NCI-H748 (cell line): ENCODE results near the gene CDK8.

Experiments used
- DNase-seq: peaks from one replicate; lab custom pipeline; 2025; ENCODE audit not compliant: unreplicated experiment; lab: John Stamatoyannopoulos, UW

CDK8 gene

DNA sequence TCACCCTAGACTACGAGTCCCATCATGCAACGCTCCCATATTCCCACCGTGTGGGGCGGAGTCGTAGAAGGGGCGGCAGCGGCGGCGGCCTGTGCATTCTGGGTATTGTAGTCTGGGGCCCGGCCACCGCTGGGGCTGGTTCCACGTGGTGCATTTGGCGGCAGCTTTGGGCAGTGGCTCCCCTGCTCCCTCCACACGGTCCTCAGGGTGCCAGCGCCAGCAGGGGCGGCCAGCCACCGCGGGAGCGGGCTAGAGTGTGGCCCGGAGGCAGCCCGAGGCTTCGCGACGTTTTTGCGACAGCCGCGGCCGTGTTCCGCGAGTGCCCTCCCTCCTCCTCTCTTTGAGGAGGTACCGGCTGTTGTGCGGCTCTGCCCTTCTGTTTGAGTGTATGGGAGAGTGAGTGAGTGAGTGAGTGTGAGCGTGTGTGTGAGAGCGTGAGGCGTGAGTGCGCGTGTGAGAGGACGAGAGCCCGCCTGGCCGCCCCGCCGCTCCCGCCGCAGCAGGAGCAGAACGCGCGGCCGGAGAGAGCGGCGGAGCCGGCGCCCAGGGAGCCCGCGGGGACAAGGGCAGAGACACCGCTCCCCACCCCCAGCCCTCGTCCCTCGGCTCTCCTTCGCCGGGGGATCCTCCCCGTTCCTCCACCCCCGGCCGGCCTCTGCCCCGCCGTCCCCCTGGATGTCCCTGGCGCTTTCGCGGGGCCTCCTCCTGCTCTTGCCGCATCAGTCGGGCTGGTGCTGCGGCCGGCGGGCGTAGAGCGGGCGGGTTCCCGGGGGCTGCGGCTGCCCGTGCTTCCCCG, at the start of gene CDK8:
CDK8 (plus strand) TSS at position 343 of the 796 bp plus-strand sequence. CDS start 513 bp downstream, outside the sequence.
- peak; percentile 100 for DNase-seq

DNA sequence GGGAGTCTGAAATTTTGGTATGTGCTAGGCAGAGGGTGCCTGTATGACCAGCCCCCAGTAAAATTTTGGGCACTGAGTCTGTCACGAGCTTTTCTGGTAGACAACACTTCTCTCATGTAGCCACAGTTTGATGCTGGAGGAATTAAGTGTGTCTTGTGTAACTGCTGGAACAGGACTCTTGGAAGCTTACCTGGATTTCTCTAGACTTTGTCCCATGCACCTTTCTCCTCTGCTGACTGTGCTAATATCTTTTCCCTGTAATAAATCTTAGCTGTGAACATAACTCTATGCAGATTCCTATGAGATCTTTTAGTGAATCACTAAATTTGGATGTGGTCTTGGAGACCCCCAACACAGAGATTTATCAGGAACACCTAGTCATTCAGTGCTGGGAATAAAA, 45.6 kb upstream of the CDK8 start:
- no peak for DNase-seq

DNA sequence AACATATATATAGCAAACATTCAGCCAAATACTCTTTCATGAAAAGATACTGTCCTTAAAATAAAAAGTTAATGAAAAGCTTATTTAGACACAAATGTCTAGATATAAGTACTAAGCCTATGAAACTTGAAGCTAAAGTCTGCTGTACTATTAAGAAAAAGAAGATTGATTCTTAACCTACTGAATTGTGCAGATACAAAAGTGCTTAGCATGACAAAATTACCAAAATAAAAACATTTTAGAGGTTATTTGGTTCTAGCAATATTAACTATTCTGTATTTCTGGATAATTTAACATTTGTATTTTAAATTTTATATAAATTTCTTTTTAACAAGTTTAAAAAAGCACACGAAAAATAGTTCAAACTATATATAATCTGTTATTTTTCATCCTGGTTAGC, 40.6 kb upstream of the CDK8 start:
- DNase-seq: no peak

DNA sequence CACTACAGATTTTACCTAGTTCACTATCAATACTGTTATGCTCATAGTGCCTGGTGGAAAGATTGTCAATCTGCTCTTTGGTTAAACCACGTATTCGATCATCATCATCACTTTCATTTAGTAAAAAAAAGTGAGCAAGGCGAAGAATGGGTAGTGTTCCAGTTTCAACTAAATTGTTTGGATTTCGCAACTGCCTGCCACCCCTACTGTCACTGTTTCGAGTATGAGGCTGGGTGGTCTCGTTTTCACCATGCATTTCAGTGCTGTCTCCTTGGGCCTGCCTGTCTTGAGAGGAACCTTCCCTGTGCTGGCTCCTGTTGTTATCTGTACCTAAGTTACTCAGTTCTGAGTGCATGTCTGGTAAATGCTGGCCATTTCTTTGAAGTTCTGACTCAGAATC, 39.9 kb upstream of the CDK8 start:
- no peak for DNase-seq

DNA sequence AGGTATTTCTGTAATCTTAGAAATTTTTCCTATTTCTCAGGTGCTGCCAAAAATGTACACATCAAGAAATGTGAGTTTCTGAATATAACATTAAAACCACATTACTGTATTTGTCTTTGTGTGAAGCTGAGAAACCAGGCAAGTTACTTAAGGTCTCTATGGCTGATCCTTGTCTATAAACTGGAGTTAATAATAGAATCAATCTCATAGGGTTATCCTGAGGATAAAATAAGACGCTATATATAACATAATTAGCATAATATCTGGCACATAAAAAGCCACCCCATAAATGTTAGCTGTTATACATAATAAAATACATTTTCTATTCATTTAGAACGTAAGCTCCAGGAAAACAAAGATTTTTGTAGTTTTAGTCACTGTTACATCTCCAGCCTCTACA, 37.9 kb upstream of the CDK8 start:
- no peak for DNase-seq

DNA sequence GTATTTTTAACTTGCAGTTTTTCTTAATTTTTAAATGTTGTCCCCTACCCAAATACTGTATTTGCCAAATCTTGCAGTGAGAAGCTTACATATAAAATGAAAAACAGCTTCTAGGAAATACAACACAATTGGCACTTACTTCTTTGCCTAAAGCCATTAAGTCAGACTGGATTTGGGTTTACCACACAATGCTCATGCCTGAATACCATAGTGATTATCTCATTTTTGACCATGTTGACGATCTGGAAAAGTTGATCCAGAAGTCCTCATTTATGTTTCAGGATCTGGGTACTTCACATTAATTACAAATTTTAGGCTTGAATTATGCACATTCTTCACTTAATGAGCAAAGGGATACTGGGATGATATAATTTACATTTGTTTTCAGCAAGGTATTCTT, 34.2 kb upstream of the CDK8 start:
- no peak for DNase-seq

DNA sequence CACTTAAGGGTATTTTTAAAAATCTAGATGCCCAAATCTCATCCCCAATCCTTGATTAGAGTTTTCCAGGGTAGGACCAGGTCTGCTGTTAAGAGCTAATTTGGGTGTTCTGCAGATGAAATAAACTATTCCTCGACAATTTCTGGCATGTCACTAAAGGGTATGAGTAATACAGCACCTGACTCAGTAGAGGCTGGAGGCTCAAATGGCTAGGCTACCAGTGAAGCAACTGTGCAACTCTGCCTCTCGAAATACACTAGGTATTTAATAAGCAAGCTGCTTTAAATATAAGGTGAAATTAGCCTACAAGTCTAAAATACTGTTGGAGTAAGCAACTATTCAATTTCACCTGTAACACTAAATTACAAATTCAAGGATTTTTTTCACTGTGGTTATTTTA, 33.4 kb upstream of the CDK8 start:
- DNase-seq: no peak

DNA sequence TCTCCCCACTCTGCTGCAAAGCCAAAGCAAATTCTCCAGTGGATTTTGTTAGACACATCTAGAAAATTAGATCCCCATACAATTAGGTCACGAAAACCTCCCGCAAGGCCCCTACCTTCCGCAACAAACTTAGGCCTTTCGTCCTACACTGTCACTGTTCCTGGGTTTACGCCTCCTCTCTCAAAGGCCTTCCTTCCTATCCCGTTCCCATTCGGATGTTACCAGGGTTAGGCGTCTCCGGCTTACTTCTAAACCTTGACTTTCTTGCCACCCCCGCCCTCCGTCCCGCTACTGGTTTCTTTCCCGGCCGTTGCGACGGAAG, 32.6 kb upstream of the CDK8 start:
- peak; percentile 88 for DNase-seq

DNA sequence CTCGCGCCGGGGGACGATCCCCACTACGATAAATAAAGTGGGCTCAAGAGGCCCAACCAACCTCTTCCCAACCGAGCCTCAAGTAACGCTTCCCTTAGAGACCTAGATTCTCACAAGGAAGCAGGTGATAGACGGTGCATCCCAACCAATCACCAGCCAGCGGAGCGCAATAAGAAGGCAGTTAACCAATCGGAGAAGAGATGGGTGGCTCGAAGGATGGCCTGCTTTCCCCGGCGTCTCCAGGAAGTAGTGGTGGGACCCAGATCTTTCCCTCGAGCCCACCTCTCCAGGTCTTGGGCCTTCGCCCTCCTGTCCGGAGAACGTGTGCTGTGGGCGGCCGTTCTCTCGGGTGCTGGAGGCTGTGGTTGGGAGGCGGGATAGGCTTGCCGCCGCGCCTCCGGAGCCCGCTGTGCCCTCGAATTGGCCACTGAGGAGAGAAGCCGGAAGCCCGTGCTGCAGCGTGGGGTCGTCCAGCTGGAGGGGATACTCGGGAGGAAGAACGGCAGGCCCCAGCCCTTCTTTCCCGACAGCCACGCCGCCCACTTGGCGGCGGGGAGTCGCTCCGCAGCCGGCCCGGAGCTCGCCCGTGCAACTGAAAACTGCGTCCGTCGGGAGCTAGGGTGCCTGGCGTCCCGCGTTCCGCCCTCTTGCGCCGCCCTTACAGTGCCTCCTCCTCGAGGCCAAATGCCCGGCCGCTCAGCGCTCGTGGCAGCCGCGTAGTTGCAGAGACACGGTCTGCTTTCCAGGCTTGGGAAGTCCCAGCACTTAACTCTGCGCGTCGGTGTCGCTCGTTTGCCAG, 32.0 kb upstream of the CDK8 start, which contains the start of gene RNF6:
RNF6 (minus strand) TSS at position 594 of the 799 bp plus-strand sequence. CDS start 2,665 bp downstream, outside the sequence.
- DNase-seq: peak; percentile 100

DNA sequence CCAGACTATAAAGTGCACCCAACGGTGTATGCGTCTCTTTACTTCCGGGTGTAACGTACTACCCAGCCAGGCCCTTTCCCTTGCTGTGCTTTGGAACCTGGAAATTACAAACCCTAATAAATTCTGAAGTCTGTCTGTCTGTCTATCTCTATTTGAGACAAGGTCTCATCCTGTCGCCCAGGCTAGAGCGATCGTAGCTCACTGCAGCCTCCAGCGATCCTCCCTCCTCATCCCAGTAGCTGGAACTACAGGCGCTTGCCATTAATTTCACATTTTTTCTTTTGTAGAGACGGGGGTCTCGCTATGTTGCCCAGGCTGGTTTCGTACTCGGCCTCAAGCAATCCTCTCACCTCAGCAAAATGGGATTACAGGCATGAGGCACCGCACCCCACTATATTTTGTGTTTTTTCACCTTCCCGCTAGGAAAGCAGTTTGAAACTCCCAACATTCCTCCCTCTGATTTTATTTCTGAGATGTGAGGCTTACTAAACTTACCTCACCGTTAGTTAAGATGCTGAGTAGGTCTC, 31.3 kb upstream of the CDK8 start:
- no peak for DNase-seq

DNA sequence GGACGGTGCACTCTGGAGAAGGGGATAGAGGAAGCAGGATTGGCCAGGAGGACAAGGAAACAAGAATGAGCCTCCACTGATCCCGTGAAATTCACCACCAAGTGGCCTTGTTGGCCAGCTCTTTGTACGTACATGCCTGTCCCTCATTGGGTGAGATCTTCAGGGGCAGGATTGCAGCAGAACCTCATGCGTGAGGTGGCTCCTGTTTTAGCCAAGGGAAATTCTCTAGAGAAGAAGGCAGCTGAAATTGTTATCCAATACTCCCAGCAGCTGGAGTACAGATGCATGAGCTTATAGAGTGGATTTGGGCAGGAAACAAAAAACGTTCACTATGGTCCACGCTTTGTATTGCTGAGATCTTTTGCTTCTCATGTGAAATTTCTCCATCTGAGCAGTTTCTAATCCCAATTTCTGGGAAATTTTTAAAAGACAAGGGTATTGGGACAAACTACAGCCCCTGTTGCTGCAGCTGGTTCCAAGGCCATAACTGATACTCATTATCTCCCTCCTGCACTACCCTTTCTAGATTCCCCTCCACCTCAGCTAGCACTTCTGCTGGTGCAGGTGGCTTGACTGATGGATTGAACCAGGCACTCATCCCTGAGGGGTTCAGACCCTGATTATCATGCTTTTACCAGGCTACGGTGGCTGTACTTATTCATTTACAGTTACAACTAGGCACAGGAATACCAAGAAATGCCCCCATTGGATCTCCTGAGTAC, 27.9 kb upstream of the CDK8 start:
- no peak for DNase-seq

DNA sequence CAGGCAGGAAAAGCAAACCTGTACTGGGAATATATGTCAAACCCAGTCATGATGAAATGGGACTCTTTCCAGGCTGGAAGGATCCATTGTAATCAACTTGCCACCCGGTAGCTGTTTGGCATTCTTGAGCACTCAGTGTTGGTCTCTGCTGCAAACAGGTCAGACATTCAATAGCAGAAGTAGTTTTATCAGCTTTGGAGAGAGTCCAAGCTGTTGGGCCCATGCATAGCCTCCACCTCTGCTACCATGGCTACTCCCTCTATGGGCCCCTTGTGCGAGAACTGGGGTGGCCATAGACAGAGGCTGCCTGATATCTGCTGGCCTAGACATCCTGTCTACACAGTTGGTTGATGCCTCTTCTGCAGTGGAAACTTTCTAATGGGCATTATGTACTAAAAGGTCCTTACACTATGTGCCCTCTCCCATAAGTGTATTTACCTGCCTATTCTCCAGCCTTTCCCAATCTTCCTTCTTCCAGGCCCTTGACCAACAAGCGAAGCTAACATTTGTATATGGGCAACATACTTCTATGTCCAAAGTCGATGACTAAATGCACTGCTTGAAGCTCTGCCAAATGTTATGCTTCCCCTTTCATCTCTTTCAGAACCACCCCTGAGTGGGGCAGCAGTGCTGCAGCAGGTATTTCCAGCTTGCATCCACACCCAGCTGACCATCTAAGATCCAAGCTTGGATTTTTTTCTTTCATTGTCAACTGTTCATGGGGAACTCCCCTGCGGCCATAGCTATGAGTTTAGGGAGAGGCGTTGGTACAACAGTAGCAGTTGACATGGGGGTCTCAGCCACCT, 26.6 kb upstream of the CDK8 start:
- no peak for DNase-seq

DNA sequence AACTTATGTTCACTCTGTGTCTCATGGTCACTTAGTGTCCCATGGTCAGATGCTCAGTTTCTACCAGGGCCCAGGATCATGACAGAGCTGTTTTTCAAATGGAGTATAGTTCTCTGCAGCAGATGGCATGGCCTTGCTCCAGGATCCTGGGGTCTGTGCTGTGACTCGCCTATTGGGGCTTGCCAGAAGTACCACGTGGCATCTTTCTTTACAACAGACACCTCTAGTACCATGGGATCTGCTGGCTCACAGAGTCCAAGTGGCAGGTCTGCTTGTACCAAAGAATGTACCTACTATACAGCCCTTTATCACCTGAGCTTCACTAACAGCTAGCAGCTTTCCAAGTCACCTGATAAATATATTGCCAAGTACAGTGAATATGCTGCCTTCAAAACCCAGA, 25.8 kb upstream of the CDK8 start:
- DNase-seq: no peak

DNA sequence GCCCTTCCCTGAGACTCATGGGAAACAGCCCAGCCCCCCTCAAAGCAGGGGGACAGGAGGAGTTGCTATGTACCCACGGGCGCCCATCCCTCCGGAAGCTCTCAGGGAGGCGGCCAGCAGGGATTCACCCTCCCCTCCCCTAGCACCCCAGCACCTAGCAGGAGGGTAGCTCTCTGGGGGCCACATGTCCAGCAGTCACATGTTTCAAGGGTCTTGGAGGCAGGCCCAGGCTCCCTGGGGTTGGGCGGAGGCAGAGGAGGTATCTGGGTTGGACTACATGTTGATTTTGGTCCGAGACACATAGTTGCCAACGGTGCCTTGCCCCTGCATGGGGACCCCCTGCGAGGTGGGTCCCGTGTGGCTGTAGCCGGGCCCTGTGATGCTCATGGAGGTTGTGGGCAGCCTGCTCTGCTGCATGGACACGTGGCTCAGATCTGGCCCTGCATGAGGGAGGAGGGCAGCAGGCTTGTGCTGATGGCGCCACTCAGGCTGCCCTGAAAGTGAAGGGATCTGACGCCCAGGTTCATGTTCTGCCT, 24.8 kb upstream of the CDK8 start:
- no peak for DNase-seq

DNA sequence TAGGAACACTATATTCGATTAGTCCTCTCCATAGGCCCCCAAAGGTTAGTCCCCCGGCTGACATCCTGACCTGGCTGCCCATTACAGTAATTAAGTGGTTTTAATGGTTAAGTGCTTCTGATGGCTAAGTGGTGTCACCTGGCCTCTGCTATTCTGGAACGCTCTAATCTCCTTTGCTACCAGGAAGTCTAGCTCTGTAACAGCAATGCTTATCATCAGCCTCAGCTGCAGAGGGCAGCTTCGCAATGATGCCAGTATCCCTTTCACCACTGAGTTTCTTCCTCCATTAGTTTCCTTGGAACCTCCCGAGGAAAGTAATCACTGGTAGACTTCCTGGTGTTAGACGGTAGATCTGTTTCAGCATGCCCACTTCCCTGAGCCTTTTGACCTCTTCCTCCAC, 23.2 kb upstream of the CDK8 start:
- DNase-seq: no peak

DNA sequence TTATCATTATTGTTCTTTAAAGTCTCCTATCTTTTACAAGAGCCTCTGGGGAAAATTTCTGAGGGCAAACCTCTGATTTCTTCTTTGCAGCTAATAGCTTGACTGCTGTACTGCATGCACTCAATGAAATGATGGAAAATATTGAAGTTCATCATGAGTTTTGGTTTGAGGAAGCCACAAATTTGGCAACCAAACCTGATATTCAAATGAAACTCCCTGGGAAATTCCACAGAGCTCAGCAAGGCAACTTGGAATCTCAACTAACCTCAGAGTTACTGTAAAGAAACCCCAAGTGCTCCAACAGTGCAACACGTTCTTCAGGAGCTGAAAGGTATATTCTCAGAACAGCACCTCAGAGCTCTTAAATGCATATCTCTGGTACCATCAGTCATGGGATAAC, 17.6 kb upstream of the CDK8 start:
- no peak for DNase-seq

DNA sequence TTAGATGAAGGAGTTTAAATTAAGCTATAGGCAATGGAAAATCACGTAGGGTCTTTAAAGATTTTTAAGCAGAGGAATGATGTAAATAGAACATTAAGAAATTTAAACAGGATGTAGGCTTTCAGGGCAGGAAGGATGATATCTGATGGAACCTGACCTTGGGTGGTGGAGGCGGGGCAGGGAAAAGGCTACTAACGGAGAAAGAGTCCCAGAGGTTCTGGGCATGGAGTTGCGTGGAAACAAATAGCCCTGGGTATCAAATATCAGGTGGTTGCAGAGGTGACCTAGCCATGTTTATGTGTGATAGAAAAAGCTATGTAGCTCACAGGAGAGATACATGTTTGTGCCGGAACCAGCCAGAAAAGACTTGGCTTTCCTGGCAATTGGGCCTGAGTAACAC, 7.8 kb upstream of the CDK8 start:
- peak; percentile 52 for DNase-seq

DNA sequence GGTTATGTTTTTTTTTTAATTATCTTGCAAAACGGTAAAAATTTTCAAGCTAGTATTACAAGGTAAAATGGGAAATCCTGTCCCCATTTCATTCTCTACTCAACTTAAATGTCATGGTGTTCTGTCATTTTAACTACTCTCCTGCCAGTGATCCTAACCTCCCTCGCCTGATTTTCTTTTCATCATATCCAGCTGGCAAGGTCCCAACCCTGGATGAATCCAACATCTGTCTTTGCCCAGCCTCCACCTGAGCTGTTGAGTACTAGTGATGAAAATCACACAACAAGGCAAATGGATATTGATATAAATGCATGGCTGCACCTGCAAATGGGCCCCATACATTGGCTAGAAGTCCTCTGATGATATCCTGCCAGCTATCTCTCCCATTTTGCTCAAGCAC, 6.9 kb upstream of the CDK8 start:
- DNase-seq: no peak

DNA sequence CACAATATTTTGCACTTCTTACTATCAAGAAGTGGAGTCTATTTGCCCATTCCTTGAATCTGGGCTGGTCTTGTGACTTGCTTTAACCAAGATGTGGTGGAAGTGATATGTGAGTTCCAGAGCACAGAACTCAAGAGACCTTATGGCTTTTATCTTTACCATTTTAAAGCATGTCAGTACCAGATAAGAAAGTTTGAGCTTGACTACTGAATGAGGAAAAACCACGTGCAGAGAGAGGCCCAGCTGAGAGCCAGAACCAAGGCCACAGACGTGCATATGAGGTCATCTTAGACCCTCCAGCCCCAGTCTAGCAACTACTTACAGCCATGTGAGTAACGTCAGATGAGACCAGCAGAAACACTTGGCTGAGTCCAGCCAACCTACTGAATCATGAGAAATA, 6.3 kb upstream of the CDK8 start:
- DNase-seq: no peak

DNA sequence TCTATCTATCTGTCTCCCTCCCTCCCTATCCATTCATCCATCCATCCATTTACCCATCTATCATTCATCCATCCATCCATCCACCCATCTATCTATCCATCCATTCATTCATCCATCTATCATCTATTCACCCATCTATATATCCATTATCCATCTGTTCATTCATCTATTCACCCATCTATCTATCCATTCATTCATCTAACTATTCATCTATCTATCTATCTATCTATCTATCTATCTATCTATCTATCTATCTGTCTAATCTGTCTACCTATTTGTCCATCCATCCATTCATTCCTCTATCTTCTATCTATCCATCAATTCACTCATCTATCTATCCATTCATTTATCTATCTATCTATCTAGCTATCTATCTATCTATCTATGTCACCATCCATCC, 4.4 kb upstream of the CDK8 start:
- DNase-seq: no peak
